Activated T-helper 1 cell treated with anti-CD3 and anti-CD28 coated beads, Interleukin-2, amount 50 U/mL, for 16 hours (primary cell): ENCODE results near the gene ZNF488.

ENCODE experiments used
- DNase-seq, 2 donors: peaks; one replicate each; pipeline ENCODE4 v3.0.0-alpha.2; 2020; ENCODE audit warnings: low read depth in 1 of 2, low spot score in 1 of 2

The ZNF488 gene

DNA sequence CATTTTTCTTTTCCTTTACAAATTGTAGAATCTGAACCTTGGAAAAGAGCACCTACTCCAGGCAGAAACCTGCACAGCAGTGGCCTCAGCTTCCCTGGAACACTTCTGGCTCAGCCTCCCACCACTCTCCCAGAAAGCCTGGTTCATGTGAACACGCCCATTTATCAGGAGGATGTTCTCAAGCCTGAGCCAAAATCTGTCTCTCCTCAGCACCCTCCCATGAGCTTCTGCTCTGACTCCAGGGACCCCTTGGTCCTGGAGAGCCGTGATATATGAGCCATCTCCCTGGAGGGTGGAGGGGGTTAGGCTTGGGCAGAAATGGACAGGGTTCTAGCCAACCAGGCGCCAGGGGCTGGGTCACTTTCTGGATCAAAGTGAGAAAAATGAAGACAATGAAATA, 51.7 kb downstream of the ZNF488 start:
- DNase-seq, result no peak

DNA sequence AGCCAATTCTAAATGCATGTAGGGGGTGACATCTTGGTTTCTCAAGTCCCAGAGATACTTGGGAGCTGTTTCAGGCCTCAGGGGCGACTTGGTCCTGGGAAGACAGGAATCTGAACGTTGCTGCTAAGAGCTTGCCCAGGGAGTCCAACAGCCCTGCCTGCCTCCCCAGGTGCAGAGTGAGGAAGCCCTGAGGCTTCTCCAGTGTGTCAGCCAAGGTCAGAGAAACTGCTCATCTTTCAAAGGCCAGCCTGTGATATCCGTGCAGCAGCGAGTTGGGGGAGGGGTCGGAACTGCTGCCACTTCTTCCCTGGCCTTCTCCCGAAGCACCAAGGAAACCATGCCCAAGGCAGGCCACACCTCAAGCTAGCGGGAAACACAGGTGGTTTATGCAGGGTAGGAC, 52.1 kb downstream of the ZNF488 start:
- no peak for DNase-seq

DNA sequence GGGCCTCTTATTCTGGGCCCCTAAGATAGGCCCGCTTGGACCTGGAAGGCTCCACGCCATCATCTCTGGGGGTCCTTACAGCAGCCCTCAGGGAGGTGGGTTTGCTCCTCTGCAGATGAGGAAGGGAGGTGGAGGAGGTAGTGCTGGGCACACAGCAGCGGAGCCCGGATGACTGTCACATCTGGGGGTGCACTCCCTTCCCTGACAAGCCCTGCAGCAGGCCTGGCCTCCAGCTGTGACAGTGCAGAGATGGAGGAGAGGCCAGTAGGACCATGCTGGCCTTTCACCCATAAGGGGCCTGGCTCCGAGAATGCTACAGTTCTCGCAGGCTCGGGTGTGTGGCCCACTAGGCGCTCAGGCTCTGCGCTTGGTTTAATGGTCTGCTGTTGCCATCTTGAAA, 52.6 kb downstream of the ZNF488 start:
- no peak for DNase-seq

DNA sequence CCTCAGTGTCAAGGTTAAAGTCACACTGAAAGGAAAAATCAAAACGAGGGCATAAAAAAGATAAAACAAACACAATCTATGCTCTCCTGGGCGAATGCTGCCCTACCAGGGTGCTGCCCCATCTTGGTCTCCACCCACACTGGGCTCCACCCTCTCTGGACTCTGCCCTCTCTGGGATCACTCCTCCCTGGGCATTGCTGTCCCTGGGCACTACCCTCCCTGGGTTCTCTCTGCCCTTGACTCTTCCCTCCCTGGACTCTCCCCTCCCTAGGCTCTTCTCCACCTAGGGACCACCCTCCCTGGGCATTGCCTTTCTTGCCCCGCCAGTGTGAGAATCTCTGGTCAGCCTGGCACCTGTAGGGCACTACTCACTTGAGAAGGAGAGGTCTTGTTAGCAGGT, 53.3 kb downstream of the ZNF488 start:
- no peak for DNase-seq

DNA sequence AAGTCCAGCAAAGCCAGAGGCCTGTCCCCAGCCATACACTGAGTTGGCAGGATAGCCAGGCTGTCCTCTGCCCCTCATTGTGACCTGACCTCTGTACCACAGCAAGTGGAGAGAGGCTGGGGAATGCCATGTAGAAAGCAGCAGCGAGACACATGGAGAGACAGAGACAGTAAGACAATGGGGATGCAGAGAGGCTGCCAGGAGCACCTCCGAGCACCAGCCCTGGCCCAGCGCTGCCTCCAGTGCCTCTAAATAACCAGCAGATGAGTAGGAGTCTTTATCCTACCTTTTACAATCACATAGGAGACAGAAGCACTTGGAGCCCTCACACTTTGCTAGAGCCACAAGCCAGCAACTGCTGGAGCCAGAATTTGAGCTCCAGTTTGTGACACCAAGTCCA, 53.7 kb downstream of the ZNF488 start:
- DNase-seq, result no peak

DNA sequence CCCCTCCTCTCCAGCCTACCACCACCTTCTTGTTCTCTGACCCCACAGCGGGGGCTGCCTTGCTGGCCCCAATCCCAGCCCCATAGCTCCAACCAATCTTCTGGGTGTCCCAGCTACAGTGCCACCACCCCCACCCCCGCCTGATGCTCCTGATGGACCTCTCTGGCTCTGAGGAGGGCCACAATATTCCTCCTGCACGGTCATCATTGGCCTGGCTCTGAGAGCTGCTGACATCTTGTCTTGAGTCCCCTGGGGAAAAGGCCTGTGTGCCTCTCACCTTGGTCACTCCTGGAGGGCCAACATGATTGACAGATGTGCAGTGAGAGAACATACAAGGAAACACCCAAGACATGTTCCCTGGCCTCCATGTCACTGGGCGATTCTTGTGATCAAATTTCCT, 54.2 kb downstream of the ZNF488 start:
- no peak for DNase-seq

DNA sequence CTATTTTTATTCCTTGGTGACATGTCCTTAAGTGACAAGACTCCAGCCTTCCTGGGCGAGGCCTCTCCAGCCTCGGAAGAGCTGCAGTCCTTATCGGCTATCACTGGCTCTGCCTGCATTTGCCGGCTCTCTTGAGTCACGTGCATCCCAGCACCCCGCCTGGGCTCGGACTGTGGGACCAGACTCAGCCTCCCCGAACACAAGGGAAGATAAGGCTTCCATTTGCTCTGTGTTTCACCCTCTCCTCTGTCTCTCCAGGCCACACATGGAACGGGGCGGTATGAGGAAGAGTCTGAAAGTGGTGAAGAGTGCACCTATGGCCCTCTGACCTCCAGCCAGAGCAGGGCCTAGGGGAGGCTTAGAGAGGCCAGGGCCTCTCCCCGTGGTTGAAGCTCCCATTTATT, 57.2 kb downstream of the ZNF488 start:
- DNase-seq, result no peak

DNA sequence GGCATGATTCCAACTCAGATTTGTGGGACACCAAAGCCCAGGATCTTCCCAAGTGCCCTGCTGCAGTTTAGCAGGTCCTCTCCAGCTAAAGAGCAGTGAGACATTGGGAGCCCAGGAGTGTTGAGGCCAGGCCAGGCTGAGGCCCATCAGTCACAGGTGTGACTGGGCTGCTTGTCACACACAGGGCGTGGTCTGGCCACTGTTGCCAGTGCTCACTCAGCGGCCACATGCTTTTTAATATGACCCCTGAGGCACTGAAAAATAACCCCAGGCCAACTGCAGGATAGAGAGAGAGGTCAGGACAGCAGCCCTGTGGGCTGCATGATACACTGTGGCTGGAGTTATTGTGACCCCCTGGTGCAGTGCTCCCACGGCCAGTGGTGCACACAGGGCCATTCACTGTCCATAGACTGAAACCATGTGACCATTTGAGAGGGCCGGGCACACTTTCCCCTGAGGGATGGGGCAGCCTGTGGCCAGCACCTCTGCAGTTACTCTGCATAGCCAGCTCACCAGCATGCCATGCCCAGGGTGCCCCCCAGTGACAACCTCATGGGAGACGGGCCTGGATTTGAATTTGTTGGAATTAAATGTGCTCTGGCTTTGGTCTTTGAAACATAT, 57.7 kb downstream of the ZNF488 start:
- DNase-seq, result no peak

DNA sequence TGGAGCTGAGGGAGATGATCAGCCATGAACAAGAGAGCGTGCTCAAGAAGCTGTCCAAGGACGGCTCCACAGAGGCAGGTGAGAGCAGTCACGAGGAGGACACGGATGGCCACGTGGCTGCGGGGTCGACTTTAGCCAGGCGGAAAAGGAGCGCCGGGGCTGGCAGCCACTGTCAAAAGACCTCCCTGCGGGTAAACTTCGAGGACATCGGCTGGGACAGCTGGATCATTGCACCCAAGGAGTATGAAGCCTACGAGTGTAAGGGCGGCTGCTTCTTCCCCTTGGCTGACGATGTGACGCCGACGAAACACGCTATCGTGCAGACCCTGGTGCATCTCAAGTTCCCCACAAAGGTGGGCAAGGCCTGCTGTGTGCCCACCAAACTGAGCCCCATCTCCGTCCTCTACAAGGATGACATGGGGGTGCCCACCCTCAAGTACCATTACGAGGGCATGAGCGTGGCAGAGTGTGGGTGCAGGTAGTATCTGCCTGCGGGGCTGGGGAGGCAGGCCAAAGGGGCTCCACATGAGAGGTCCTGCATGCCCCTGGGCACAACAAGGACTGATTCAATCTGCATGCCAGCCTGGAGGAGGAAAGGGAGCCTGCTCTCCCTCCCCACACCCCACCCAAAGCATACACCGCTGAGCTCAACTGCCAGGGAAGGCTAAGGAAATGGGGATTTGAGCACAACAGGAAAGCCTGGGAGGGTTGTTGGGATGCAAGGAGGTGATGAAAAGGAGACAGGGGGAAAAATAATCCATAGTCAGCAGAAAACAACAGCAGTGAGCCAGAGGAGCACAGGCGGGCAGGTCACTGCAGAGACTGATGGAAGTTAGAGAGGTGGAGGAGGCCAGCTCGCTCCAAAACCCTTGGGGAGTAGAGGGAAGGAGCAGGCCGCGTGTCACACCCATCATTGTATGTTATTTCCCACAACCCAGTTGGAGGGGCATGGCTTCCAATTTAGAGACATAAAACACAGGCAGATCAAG, 58.5 kb downstream of the ZNF488 start:
- DNase-seq, result no peak

DNA sequence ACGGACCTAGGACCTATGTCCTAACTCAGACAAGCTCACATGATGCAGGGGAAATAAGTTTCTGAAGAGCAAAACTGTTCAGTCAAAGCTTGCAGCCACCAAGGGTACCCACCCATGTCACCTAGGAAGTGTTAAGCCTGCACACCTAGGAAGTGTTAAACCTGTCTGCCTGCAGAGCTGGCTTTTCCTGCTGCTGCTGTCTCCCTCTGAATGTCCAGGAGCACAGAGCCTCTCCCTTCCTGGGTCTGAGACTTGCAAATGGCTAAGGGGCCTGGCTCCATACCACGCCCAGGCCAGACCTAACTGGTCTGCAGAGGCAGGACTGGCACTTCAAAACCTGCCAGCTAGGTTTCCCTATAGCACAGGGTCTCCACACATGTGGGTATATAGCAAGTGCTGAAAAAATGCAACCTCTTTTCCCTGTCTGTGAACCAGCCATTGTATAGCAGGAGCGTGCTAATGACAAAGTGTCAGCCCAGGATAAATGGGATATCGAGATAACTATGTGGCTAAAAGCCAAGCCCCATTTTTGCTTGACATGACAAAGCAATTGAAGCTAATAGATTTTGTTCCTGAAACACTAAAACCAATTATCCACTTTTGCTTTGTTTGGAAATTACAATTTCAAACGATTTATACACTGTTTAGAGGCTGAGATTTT, 60.3 kb downstream of the ZNF488 start:
- no peak for DNase-seq

DNA sequence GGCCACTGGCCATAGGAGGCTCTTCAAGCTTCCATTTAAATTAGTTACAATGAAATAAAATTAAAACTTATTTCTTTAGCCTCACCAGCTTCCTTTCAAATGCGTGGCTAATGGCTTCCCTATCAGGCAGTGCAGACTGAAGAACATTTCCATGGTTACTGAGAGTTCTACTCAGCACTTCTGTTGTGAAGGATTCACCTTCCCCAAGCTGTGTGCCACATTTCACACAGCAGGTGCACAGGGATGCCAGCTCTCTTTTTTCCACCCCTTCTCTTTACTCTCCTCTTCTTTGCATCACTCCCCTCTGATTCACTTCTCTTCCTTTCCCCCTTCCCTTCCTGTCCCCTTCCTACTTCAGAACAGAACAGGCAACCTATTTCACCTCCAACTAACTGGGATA, 61.0 kb downstream of the ZNF488 start:
- no peak for DNase-seq

DNA sequence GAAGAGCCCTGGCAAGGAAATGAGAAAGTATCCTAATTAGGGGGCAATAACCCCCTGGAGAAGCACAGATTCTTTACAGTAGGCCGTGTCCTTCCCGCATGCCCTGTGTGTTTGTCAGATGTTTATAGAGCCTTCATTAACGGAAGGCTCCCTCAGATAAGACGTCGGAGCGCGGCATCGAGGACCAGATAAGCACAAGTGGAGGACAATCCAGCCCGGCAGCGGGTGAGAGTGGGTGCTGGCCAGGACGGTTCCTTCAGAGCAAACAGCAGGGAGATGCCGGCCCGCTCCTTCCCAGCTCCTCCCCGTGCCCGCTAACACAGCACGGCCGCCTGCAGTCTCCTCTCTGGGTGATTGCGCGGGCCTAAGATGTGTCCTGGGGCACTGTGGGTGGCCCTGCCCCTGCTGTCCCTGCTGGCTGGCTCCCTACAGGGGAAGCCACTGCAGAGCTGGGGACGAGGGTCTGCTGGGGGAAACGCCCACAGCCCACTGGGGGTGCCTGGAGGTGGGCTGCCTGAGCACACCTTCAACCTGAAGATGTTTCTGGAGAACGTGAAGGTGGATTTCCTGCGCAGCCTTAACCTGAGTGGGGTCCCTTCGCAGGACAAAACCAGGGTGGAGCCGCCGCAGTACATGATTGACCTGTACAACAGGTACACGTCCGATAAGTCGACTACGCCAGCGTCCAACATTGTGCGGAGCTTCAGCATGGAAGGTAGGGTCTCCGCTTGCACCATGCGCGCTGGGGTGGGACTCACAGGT, 61.6 kb downstream of the ZNF488 start, which contains the start of gene GDF2:
TSS of gene GDF2 (plus strand) at position 155 of the 762 bp plus-strand sequence. CDS start at position 370, 215 bp downstream.
- DNase-seq, result no peak

DNA sequence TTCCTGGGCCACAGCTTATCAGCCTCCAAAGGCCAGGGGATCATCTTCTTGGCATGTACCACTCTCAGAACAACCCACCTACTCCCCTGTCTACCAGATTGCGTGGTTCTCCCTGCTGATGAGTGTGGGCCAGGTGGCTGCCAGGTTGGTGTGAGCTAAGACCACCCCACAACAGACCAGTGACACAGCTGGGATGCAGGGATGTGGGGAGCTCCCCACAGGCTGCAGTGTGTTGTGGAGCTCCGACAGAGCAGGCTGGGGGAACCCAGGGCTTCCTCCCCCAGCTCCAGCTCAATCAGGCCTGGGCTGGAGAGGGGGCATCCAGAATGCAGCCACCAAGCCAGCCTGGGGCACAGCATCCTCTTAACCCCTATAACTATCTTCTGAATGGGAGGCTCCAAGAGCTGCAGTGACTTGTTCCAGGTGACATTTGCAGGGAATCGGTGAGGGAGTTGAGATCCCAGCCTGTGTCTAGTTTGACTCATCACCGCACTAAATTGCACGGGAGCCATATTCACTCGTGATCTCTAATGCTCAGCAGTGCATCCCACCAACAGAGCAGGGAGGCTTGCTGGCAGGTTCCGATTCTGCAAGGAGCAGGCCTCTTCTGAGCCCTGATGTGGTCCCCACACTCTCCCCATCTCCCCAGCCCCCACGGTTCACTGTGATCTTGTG, 62.4 kb downstream of the ZNF488 start:
- no peak for DNase-seq

DNA sequence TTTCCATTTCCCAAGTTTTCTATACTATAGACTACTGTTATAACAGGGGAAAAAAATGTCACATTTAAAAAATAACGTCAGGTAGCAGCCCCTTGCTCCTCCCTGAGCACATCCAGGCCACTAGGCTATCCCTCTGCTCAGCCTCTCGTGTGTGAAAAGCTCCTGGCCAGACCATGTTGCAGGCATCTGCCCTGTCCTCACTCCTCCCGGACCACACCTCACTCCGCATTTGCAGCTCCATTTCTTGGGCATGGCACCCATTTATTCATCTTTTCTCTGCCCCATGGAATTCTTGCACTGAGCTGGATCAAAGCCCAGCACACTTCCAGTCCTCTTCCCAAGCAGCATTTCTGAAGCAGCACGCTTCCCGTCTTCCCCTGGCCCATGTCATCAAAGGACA, 63.3 kb downstream of the ZNF488 start:
- no peak for DNase-seq

DNA sequence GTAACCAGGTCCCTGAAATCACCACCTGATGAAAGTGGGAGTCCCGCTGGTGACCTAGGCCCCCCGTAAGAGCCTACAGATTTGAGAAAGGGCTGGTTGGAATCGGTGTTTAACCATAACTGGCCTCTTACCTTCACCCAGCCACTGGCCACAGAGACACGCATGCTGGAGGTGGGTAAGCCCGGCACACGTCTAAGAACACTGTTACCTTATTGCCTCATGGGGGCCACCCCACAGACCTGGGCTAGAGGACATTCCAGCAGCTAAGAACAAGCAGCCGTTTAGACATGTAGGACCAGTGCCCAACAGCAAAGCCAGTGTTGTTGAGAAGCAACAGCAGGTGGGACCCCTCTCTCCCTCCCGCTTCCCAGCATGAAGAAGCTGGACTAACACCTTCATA, 64.3 kb downstream of the ZNF488 start:
- no peak for DNase-seq

DNA sequence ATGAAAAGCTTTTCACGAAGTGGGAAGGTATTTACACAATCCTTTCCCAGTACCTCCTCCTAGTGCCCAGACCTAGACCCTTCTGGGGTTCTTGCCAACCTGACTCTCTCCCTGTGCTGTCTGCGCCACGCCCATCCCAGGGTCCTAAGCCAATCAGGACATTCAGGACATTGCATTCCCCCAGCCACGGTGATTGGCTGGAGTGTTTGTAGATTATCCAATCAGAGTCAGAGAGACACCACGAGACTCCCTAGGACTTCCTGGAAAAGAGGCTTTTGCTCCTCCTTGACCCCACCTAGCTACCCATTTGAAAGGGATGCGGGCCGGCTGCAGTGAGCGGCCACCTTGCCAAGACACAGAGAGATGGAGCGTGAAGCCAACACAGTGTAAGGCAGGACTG, 65.4 kb downstream of the ZNF488 start:
- no peak for DNase-seq

DNA sequence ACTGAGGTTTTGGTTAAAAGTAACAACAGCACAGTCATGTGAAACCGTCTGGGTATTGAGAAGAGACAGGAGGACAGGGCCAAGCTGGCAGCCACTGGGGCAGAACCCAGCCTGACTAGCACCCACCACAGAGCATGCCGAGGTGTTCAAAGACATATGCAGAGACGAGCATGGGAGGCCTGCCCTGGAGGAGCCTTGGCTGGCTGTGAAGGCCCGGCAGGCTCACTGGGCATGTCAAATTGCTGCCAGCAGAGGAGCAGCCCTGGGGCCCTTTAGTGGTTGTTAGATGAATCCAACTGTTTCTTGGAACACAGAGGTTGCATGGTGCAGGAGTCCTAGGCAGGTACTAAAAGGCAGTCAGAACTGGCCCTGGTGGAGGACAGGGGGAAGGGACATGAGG, 66.8 kb downstream of the ZNF488 start:
- no peak for DNase-seq

DNA sequence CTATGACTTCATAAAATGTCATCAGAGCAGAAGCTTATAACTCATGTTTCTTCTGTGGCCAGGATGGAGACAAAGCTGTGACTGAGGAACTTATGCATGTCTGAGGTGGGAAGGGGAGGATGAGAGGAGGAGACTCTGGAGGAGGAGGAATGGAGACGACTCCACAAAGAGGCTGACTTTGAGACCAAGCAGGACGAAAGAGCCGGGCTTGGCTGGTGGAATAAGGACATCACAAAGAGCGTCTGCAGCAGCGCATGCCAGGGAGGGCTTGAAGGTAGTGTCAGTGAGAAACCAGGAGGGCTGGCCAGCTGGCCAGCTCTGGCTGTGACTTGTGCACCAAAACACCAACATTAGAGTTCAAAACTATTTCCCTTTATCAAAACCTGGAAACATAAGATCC, 68.0 kb downstream of the ZNF488 start:
- DNase-seq, result no peak
